GM06990 (cell line): ENCODE results near the gene C15orf39.

Experiments used
- DNase-seq: peaks from one replicate; pipeline ENCODE4 v3.0.0-alpha.2; 2011; ENCODE audit not compliant: insufficient read length; ENCODE audit errors: extremely low read depth
- H3K27me3 ChIP-seq: replicated peaks from 2 replicates; pipeline ENCODE4 v1.6.0; 2011; ENCODE audit warnings: low read length; ENCODE audit not compliant: control insufficient read depth, insufficient read depth
- H3K36me3 ChIP-seq: 2 replicates; pipeline ENCODE4 v1.5.1; 2011; ENCODE audit warnings: low read length; ENCODE audit not compliant: control insufficient read depth, insufficient read depth
- H3K4me3 ChIP-seq: replicated peaks from 2 replicates; pipeline ENCODE4 v1.5.1; 2011; ENCODE audit warnings: low read depth, mild to moderate bottlenecking, control low read depth, low read length
- TF ChIP-seq, protein P1 (sequence below): IDR thresholded peaks from 2 replicates; pipeline ENCODE4 v1.5.1; 2011; ENCODE audit warnings: low read length, control low read depth, mild to moderate bottlenecking, inconsistent platforms; ENCODE audit not compliant: insufficient read depth, poor library complexity, severe bottlenecking

C15orf39 gene

DNA sequence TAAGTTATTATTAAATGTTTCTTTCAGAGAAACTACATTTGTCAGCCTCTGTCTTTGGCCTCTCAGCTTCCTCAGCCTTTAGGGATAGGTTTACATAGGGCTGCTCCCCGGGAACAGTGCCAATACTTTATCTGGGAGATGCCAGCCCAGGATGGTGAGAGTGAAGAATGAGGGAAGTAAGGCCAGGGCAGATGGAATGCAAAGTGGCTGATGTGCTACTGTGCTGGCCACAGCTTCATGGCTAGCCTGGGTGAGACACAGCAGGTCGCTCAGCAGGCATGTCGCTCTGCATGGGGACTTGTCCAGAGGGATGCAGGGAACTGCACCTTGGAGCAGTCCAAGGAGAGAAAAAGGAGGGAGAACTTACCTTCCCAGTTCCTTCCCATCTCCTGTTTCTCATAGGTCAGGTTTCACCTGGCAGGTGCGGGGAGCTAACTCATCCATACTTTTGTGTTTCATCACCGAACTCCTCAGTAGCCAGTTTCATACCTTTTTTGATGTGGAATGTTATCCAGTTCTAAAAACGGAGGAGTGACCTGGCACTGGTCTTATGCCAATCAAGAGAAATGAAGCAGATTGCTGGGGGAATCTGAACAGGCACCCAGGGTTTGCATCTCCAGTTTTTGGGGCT is 30.9 kb upstream of the C15orf39 start:
- Histone ChIP-seq H3K36me3 (no peaks in the 10 kb centered on the region), H3K4me3 (no peak overlapping the region), H3K27me3 (no peaks in the 10 kb centered on the region)
- TF ChIP-seq, protein P1, sequence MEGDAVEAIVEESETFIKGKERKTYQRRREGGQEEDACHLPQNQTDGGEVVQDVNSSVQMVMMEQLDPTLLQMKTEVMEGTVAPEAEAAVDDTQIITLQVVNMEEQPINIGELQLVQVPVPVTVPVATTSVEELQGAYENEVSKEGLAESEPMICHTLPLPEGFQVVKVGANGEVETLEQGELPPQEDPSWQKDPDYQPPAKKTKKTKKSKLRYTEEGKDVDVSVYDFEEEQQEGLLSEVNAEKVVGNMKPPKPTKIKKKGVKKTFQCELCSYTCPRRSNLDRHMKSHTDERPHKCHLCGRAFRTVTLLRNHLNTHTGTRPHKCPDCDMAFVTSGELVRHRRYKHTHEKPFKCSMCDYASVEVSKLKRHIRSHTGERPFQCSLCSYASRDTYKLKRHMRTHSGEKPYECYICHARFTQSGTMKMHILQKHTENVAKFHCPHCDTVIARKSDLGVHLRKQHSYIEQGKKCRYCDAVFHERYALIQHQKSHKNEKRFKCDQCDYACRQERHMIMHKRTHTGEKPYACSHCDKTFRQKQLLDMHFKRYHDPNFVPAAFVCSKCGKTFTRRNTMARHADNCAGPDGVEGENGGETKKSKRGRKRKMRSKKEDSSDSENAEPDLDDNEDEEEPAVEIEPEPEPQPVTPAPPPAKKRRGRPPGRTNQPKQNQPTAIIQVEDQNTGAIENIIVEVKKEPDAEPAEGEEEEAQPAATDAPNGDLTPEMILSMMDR: no peak
- no peak for DNase-seq

DNA sequence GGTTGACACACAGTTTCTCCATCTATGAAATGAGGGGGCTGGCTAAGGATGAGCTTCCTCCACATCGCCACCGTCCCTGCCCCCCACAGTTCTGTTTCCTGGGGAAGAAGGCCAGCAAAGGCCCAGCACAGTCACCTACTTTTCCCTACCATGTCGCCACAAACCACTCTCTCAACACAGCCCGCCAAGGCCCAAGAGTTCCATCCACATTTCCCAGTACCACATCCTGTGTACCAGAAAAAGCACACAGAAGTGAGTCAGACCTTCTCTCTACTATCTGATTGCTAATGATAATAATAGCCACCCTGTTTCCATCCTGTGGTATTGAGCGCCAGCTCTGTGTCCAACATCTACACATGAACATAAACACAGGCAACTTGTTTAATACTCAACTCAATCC is 30.3 kb upstream of the C15orf39 start:
- no peaks in the 10 kb centered on the region for H3K27me3 ChIP-seq
- no peak for DNase-seq
- TF ChIP-seq, protein P1: no peak
- no peak overlapping the region for H3K4me3 ChIP-seq
- H3K36me3 ChIP-seq: no peaks in the 10 kb centered on the region

DNA sequence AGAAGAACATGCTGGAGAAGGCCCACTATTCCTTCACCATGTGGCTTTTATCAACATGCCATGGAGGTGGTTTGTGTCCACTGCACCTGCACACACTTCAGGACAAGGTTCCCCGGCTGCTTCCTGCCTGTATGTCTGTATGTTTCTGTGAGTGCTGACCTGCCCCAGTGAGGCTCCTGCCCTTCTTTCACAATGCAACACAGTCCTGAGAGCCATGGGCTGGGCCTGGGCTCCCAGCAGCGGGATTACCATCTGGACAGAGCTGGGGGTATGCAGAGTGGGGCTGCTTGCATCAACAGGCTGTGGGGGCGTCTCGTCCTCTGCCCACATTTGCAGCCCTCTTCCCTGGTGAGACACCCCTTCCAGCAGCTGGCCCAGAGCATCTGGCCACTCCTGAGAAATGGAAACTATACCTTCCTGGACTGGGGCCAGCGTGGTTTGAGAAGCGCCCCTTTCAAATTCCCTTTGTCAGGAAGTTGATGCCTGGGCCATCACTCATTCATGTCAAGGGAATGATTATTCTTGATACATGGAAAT is 29.3 kb upstream of the C15orf39 start:
- Histone ChIP-seq H3K36me3 (no peaks in the 10 kb centered on the region), H3K4me3 (no peak overlapping the region), H3K27me3 (no peaks in the 10 kb centered on the region)
- TF ChIP-seq, protein P1: no peak
- no peak for DNase-seq

DNA sequence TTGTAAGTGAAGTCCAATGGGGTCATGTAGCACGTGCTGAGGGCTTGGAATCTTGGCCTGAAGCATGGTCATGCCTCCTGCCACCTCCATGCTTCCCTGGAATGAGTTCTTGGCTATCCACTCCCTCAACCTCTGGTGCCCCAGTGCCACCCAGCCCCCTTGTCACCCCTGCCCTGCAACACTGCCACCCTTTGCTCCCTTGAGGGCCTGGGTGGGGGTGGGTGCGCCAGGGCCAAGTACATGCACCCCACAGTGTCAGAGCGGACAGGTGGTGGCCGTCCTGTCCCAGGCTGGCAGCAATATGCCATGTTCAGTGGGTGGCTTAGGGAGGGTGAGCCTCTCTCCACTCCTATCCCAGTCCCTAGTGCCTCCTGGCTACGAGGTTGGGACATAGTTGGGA is 27.6 kb upstream of the C15orf39 start:
- Histone ChIP-seq H3K4me3 (no peak overlapping the region), H3K36me3 (no peaks in the 10 kb centered on the region), H3K27me3 (peaks cover under 1% of the 10 kb centered on the region; the same call in 1 of the 2 replicates)
- TF ChIP-seq, protein P1: no peak
- no peak for DNase-seq

DNA sequence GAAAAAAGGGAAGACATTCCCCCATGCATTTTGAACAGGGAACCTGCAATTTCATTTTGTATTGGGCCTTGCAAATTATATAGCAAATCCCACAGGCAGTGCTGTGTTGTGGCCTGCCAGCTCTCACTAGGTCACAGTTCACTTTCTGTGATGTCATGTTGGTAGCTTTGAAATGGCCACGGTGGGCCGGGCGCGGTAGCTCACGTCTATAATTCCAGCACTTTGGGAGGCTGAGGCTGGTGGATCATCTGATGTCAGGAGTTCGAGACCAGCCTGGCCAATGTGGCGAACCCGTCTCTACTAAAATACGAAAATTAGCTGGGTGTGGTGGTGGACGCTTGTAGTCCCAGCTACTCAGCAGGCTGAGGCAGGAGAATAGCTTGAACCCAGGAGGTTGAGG is 27.0 kb upstream of the C15orf39 start:
- TF ChIP-seq, protein P1: no peak
- H3K27me3 ChIP-seq: peaks cover 2% of the 10 kb centered on the region; the same call in 1 of the 2 replicates
- DNase-seq: no peak
- no peak overlapping the region for H3K4me3 ChIP-seq
- H3K36me3 ChIP-seq: no peaks in the 10 kb centered on the region
